ENCODE results near the gene KLK1. TPM values are rescaled to one million over a fixed set of nuclear protein-coding genes. Genes with fewer than 3 reads are reported as not detected.

The KLK1 gene
- total RNA-seq, 1 donor from 2014 or later = not detected

- DNase-seq (ENCODE audit: low read depth) = no peak
- TF ChIP-seq, protein P1, sequence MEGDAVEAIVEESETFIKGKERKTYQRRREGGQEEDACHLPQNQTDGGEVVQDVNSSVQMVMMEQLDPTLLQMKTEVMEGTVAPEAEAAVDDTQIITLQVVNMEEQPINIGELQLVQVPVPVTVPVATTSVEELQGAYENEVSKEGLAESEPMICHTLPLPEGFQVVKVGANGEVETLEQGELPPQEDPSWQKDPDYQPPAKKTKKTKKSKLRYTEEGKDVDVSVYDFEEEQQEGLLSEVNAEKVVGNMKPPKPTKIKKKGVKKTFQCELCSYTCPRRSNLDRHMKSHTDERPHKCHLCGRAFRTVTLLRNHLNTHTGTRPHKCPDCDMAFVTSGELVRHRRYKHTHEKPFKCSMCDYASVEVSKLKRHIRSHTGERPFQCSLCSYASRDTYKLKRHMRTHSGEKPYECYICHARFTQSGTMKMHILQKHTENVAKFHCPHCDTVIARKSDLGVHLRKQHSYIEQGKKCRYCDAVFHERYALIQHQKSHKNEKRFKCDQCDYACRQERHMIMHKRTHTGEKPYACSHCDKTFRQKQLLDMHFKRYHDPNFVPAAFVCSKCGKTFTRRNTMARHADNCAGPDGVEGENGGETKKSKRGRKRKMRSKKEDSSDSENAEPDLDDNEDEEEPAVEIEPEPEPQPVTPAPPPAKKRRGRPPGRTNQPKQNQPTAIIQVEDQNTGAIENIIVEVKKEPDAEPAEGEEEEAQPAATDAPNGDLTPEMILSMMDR (IDR thresholded peaks at IDR 0.05; ENCODE audit: insufficient read depth, low read length, poor library complexity, severe bottlenecking) = no peak
- H3K4me3 ChIP-seq (ENCODE audit: low read depth, low read length) = no peak overlapping the region
Measured at GRCh38 chr19:50830266-50831025, 6.9 kb upstream of the KLK1 start.

DNA sequence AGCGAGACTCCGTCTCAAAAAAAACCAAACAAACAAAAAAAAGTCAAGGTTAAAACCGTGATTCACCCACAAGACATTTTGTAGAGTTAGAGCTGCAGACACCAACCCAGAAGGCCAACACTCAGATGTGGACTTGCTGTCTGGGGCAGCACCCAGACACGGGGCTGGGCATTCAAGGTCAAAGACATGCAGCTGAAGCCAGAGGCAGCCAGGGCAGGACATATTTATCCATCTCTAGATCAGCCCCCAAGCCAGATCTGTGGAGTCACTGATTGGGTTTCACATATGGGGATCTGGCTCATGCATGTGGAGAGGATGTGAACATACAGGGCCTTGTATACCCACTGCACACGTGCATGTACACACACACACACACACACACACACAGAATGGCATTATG lies 6.2 kb upstream of the KLK1 start:
- H3K36me3 ChIP-seq (ENCODE audit: control insufficient read depth, insufficient read depth, low read length) = no peaks in the 10 kb centered on the region
- DNase-seq (ENCODE audit: low read depth) = no peak
- TF ChIP-seq, protein P1 (IDR thresholded peaks at IDR 0.05; ENCODE audit: insufficient read depth, low read length, poor library complexity, severe bottlenecking) = no peak
- no peak overlapping the region for H3K4me3 ChIP-seq (ENCODE audit: low read depth, low read length)
- H3K27me3 ChIP-seq (ENCODE audit: control insufficient read depth, insufficient read depth, low read length) = no peaks in the 10 kb centered on the region

More at GRCh38 chr19:50830266-50831025, 6.9 kb upstream of the KLK1 start:
- Histone ChIP-seq H3K27me3 (ENCODE audit: control insufficient read depth, insufficient read depth, low read length) (no peaks in the 10 kb centered on the region), H3K36me3 (ENCODE audit: control insufficient read depth, insufficient read depth, low read length) (no peaks in the 10 kb centered on the region)

DNA sequence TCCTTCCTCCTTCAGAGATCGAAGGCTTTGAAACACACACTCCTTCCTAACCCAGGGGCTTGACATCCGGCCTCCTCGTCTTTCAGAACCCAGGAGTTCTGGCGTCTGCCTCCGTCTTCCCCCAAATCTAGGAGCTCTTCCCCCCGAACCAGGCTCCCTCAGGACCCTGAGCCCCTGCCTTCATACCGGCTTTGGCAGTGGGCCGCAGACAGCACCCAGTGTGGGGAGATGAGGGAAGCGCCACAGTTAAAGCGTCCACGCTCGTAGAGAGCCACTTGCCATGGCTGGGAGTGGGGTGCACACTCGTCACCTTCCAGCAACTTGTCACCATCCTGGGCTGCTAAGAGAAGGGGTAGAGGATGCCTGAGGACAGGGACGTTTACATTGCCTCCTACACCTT lies 3.9 kb upstream of the KLK1 start:
- H3K27me3 ChIP-seq (ENCODE audit: control insufficient read depth, insufficient read depth, low read length) = peaks cover 3% of the 10 kb centered on the region
- no peak overlapping the region for H3K4me3 ChIP-seq (ENCODE audit: low read depth, low read length)
- no peaks in the 10 kb centered on the region for H3K36me3 ChIP-seq (ENCODE audit: control insufficient read depth, insufficient read depth, low read length)
- TF ChIP-seq, protein P1 (IDR thresholded peaks at IDR 0.05; ENCODE audit: insufficient read depth, low read length, poor library complexity, severe bottlenecking) = no peak
- no peak for DNase-seq (ENCODE audit: low read depth)

DNA sequence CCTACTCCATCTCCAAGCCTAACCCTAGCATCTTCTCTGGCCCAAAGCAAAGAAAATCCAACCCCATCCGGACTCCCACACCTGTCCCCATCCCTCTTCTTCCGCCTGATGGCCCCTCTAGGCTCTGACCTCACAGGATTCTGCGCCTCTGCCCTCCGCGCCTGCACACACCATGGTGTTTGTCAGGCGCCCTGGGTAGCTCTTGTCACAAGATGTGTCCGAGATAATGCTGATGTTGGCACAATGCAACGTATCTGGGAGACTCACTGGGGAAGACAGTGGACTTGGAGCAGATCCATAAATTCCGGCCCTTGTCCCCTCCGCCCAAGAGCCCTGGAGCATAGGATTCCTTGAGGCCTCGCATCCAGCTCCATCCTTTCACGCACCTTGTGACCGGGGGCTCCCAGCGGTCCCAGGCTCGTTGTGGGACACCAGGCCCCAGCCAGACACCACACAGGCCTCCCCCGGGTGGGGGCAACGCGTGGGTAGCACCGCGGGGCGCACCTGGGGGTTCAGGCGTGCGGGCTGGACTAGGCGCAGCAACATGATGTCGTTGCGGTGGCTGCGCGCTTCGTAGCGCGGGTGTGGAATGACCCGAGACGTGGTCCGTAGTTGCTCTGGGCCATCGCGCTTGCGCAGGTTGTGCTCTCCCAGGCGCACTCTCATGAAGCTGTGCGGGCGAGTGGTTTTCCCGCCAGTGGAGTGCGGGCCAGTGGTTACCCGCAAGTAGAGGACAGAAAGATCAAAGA lies 3.1 kb upstream of the KLK1 start:
- DNase-seq (ENCODE audit: low read depth) = no peak
- TF ChIP-seq, protein P1 (IDR thresholded peaks at IDR 0.05; ENCODE audit: insufficient read depth, low read length, poor library complexity, severe bottlenecking) = no peak
- Histone ChIP-seq H3K36me3 (ENCODE audit: control insufficient read depth, insufficient read depth, low read length) (no peaks in the 10 kb centered on the region), H3K4me3 (ENCODE audit: low read depth, low read length) (no peak overlapping the region), H3K27me3 (ENCODE audit: control insufficient read depth, insufficient read depth, low read length) (peaks cover 9% of the 10 kb centered on the region)

DNA sequence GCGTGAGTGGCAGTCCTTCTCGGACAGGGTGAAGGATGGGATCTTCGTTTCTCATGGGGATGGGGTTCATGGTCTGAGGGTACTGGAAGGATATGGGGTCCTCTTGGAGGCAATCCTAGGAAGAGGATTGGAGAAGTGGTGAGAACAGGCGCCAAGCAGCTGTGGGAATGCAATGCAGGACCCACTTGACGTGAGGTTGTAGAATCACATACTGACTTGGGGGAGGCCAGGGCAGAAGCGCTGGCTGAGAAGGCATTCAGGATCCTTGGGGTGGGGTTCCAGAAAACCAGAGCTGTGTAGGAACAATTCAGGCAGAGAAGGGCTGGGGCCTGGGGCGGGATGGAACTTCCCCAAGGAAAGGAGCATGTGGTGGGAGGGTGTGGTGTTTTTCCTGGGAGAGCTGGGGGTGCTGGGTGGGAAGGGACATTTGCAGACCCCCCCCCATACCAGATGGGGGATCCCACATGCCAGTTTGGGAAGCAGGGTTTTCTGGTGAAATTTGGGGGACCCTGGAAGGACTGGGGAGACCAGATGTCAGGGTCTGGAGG lies 852 bp downstream of the KLK1 start:
- TF ChIP-seq, protein P1 (IDR thresholded peaks at IDR 0.05; ENCODE audit: insufficient read depth, low read length, poor library complexity, severe bottlenecking) = no peak
- no peak for DNase-seq (ENCODE audit: low read depth)
- no peak overlapping the region for H3K4me3 ChIP-seq (ENCODE audit: low read depth, low read length)
- no peaks in the 10 kb centered on the region for H3K36me3 ChIP-seq (ENCODE audit: control insufficient read depth, insufficient read depth, low read length)
- peaks cover 41% of the 10 kb centered on the region for H3K27me3 ChIP-seq (ENCODE audit: control insufficient read depth, insufficient read depth, low read length)
